ENCODE measurements around the gene ERGIC1.

Gene ERGIC1

DNA sequence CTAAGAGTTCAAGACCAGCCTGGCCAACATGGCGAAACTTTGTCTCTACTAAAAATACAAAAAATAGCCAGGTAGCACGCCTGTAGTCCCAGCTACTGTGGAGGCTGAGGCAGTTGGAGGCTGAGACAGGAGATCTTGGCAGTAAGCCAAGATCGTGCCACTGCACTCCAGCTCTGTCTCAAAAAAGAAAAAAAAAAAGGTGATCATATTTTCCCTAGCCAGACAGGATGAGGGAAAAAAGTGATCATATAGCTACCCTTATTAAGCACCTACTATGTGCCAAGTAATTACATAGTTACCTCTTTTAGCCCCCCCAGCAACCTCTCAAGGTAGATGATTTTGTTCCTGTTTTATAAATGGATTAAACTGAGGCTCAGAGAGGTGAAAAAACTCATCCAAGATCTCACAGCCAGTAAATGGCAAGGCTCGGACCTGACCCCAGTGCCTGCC is 107.0 kb downstream of the ERGIC1 start:
- peak in 1 of 56 donors; percentile 4 for DNase-seq

GRCh38 chr5:172942556-172942955 is 108.5 kb downstream of the ERGIC1 start:
- DNase-seq: no peak

GRCh38 chr5:172943283-172943841 is 109.3 kb downstream of the ERGIC1 start:
- peak in 21 of 56 donors; percentile 10 to 71 (median 38) for DNase-seq

GRCh38 chr5:172943906-172944305 is 109.9 kb downstream of the ERGIC1 start:
- no peak for DNase-seq

DNA sequence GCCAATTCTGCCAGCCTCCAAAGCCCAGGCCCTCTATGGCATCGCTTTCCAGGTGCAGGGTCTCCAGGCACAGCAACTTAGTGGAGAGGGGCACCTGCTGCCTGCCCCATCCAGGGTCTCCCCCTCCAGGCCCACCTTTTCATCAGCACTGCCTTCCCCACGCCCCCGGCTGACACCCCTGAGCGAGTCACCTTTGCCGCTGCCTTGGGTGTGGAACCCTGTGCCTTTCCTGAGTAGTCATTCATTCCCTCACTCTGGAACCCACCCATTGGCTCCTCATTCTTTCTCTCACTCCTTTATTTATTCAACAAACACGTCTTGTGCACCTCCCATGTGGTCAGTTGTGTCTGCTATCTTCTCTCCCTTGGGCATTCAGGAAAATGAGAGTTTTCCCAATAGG is 110.7 kb downstream of the ERGIC1 start:
- no peak for DNase-seq

GRCh38 chr5:172945151-172945550 is 111.1 kb downstream of the ERGIC1 start:
- DNase-seq: no peak

- DNase-seq: no peak
These were observed 112.1 kb downstream of the ERGIC1 start for GRCh38 chr5:172946146-172946545.

GRCh38 chr5:172949426-172949825 is 115.4 kb downstream of the ERGIC1 start:
- DNase-seq: no peak

DNA sequence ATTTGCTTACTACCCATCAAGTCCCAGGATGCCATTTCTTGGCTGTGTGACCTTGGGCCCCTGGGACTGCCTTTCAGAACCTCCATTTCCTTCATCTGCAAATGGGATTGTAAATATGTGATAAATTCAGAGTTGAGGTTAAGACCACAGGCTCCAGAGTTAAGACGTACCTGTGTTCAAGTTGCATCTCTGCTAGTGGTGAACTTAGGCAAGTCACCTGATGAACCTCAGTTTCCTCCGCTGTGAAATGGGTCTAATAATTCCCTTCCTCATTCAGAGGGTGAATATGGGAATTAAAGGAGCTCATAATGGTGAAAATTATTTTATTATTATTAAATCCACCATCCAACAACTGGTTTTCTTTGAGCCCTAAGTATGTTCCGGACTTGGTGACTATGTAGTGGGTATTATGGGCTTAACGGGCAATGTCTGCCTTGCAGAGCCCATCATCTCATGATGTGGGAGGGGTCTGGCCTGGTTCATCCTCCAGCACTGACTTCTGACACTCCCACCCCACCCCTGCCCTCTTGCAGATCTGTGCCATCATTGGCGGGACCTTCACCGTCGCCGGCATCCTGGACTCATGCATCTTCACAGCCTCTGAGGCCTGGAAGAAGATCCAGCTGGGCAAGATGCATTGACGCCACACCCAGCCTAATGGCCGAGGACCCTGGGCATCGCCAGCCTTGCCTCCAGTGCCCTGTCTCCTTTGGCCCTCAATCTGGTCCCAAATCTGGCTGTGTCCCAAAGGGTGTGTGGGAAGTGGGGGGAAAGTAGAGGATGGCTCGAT is 116.3 kb downstream of the ERGIC1 start:
- DNase-seq: no peak

- no peak for DNase-seq
These were observed 117.5 kb downstream of the ERGIC1 start for GRCh38 chr5:172951371-172952033.

DNA sequence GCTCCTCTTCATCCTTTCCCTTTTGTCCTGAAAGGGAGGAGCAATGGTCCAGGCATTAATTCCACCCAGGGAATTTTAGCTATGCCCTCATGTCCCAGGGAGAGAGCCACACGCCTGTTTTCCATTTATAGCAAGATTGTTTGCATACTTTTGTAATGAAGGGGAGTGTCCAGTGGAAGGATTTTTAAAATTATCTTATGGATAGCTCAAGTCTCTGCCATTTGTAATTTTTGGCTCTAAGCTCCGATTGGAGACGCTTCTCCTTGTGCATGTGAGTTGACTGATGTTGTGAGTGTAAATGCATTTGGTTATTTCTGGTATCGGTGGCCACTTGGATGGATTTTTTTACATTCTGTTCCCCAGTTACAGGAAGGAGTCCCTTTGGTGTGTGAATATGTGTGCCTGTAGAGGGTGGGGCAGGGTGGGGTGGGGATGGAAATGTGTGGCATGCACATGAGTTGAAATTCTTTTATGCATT is 118.0 kb downstream of the ERGIC1 start:
- DNase-seq: no peak

DNA sequence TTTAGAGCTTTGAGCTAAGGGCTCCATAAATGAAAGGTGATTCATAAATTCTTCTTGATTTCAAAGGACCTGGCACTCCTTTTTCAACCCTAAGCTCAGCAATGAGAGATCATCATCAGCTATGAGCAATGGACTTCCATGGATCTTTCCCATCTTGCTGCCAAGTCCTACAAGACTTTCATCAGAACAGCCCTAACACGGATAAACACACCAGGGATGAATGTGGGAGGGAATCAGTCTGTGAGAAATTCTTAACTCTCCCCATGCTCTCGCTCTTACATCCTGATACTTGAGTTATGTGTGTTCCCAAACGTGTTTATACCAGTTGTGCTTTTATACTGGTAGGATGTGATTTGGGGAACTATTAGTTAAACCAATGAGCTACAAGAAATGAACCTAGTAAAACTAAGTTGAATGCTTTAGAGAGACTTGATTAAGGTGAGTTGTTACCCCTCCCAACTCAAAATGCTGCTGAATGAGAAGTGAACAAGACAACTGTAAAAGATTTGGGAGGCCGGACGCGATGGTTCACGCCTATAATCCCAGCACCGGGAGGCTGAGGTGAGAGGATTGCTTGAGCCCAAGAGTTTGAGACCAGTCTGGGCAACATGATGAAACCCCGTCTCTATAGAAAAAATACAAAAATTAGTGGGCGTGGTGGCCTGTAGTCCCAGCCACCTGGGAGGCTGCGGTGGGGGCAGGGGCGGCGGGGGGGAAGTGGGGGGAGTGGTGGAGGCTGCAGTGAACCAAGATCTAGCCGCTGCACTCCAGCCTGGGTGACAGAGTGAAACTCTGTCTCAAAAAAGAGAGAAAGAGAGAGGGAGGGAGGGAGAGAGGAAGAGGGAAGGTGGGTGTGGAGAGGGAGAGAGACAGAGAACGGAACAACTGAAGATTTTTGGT is 120.0 kb downstream of the ERGIC1 start:
- DNase-seq: no peak

DNA sequence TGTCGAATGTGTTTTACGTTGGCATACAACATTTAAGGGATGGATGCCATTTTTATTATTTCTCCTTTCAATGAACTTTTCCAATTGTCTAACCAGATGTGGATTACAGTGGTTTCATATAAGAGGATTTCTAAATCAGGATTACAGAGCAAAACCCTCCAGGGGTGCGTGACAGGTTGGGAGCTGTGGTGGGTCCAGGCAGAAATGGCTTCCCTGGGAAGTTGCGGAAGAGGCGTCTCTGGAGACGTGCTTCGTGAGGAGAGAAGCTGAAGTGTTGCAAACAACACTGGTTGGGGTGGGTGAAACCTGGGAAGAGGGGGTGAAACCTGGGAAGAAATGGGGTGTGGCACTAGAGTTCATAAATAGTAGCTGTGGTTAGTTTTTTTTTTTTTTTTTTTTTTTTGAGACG is 120.7 kb downstream of the ERGIC1 start:
- no peak for DNase-seq

DNA sequence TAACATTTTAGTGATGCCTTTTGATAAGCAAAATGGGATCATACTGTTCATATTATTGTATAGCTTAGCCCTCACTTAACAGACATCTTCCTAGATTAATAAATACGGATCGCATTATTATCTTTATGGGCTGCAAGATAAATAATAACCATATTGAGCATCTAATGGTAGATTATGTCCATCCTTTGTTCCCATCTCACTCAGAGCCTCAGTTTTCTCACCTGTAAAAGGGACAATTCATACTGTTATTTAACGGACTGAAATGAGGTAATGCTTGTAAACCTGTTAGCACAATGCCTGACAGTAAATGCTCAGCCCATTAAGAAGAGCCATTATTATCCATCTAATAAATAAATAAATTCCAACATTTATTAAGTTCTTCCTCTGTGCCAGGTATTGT is 122.2 kb downstream of the ERGIC1 start:
- DNase-seq: no peak

- DNase-seq: peak in 4 of 56 donors; percentile 7 to 30 (median 12)
These were observed 122.9 kb downstream of the ERGIC1 start for GRCh38 chr5:172956936-172957335.

- no peak for DNase-seq
These were observed 123.4 kb downstream of the ERGIC1 start for GRCh38 chr5:172957458-172957857.

GRCh38 chr5:172958331-172959046 is 124.4 kb downstream of the ERGIC1 start:
- DNase-seq: peak in 44 of 56 donors; percentile 10 to 77 (median 38)

DNA sequence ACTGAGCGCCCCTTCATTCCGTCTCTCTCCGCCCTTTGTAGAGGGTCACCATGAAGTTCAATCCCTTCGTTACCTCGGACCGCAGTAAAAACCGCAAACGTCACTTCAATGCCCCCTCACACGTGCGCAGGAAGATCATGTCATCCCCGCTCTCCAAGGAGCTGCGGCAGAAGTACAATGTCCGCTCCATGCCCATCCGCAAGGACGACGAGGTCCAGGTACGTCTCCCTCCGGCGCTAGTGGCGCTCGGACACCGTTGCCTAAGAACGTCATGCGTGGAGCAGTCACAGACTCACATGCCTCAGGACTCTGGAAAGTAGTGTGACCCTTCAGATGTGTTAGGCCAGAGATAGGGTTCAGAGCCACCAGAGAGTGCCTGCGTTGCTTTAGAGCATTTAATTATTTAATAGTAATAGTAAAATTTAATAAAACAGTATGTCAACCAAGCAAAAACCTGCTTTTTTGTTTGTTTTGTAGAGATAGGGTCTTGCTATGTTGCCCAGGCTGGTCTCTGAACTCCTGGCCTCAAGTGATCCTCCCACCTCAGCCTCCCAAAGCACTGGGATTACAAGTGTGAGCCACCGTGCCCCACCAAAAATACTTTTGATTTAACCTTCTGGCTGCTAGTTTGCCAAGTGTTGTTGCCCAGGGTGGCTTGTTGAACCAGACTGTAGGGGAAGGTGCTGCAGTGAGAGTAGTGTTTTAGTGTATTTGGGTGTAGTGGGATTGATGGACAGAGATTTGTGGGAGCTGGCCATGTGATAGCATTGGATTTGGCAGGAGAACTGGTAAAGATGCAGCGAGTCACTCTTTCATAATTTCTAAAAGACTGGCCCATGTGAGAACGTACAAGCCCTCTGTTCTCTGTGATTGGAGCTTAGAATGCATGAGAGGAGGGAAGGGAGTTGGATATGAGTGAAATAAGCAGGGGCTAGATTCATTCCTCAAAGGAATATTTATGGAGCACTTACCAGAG is 126.1 kb downstream of the ERGIC1 start:
- DNase-seq: peak in 1 of 56 donors; percentile 16

DNA sequence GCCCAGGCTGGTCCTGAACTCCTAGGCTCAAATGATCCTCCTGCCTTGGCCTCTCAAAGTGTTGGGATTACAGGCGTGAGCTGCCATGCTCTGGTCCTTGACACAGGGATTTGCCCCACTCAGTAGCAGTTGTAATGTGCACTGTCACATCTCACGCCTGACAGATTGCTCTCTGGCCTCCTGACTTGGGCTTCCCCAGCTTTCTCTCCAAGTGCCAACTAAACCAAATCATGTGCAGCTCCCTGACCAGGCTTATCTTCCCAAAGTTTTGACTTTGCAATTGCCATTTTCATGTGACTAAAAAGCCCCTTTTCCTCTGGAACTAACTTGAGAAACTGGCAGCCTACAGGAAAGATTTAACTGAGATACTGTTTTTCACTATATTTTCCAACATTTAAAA is 135.9 kb downstream of the ERGIC1 start:
- no peak for DNase-seq
